Measurements from ENCODE around the gene DTX1. TPM values are rescaled to one million over a fixed set of nuclear protein-coding genes. Genes with fewer than 3 reads are reported as not detected.

The DTX1 gene
- total RNA-seq, 2 donors from 2014 or later: 0.41 to 1.3 TPM

- ATAC-seq (ENCODE audit: insufficient number of reproducible peaks, low FRiP score, low read depth) (no peak), DNase-seq (ENCODE audit: low spot score) (peak; percentile 19)
- Histone ChIP-seq H3K4me3 (no peak overlapping the region), H3K9me3 (no peaks in the 10 kb centered on the region), H3K27ac (no peak overlapping the region), H3K27me3 (replicated peaks; ENCODE audit: insufficient read depth) (no peaks in the 10 kb centered on the region), H3K4me1 (ENCODE audit: control insufficient read depth in 1 of 2, low read depth in 2 of 2) (no peaks in the 10 kb centered on the region), H3K36me3 (no peaks in the 10 kb centered on the region)
- TF ChIP-seq CTCF (IDR thresholded peaks at IDR 0.05): peak; percentile 78
Measured at GRCh38 chr12:113048716-113049127, 7.8 kb upstream of the DTX1 start.

- no peak for ATAC-seq (ENCODE audit: insufficient number of reproducible peaks, low FRiP score, low read depth)
- Histone ChIP-seq H3K36me3 (no peaks in the 10 kb centered on the region), H3K9me3 (no peaks in the 10 kb centered on the region), H3K4me1 (ENCODE audit: control insufficient read depth in 1 of 2, low read depth in 2 of 2) (no peaks in the 10 kb centered on the region), H3K27me3 (replicated peaks; ENCODE audit: insufficient read depth) (no peaks in the 10 kb centered on the region), H3K4me3 (no peak overlapping the region), H3K27ac (no peak overlapping the region)
- DNase-seq (ENCODE audit: low spot score): no peak
- no peak for TF ChIP-seq CTCF (IDR thresholded peaks at IDR 0.05)
Measured at GRCh38 chr12:113049976-113050742, 6.4 kb upstream of the DTX1 start.

- H3K27ac ChIP-seq: no peak overlapping the region
- ATAC-seq (ENCODE audit: insufficient number of reproducible peaks, low FRiP score, low read depth) (no peak), DNase-seq (ENCODE audit: low spot score) (no peak)
- H3K4me1 ChIP-seq (ENCODE audit: control insufficient read depth in 1 of 2, low read depth in 2 of 2): no peaks in the 10 kb centered on the region
- H3K27me3 ChIP-seq (replicated peaks; ENCODE audit: insufficient read depth): no peaks in the 10 kb centered on the region
- H3K4me3 ChIP-seq: no peak overlapping the region
- no peaks in the 10 kb centered on the region for H3K36me3 ChIP-seq
- no peak for TF ChIP-seq CTCF (IDR thresholded peaks at IDR 0.05)
- H3K9me3 ChIP-seq: no peaks in the 10 kb centered on the region
Measured at GRCh38 chr12:113050795-113051194, 5.7 kb upstream of the DTX1 start.

GRCh38 chr12:113051759-113052158 lies 4.8 kb upstream of the DTX1 start:
- DNase-seq (ENCODE audit: low spot score) (no peak), ATAC-seq (ENCODE audit: insufficient number of reproducible peaks, low FRiP score, low read depth) (no peak)
- Histone ChIP-seq H3K36me3 (no peaks in the 10 kb centered on the region), H3K4me3 (no peak overlapping the region), H3K27ac (no peak overlapping the region), H3K27me3 (replicated peaks; ENCODE audit: insufficient read depth) (no peaks in the 10 kb centered on the region), H3K9me3 (no peaks in the 10 kb centered on the region), H3K4me1 (ENCODE audit: control insufficient read depth in 1 of 2, low read depth in 2 of 2) (peaks cover 3 to 5% of the 10 kb centered on the region in 2 donors)
- TF ChIP-seq CTCF (IDR thresholded peaks at IDR 0.05): no peak

- no peak for TF ChIP-seq CTCF (IDR thresholded peaks at IDR 0.05)
- no peak for DNase-seq (ENCODE audit: low spot score)
- no peak for ATAC-seq (ENCODE audit: insufficient number of reproducible peaks, low FRiP score, low read depth)
- peaks cover 6 to 11% of the 10 kb centered on the region in 2 donors for H3K4me1 ChIP-seq (ENCODE audit: control insufficient read depth in 1 of 2, low read depth in 2 of 2)
- no peak overlapping the region for H3K4me3 ChIP-seq
- no peak overlapping the region for H3K27ac ChIP-seq
- no peaks in the 10 kb centered on the region for H3K9me3 ChIP-seq
- H3K36me3 ChIP-seq: no peaks in the 10 kb centered on the region
- no peaks in the 10 kb centered on the region for H3K27me3 ChIP-seq (replicated peaks; ENCODE audit: insufficient read depth)
Measured at GRCh38 chr12:113052326-113052725, 4.2 kb upstream of the DTX1 start.

Measured in thoracic aorta (tissue), 2 donors.